HG03095 (cell line): ENCODE data around the gene XAB2.

ENCODE experiments used
- ATAC-seq: cut with Tn5 transposase; IDR thresholded peaks from one replicate; pipeline ENCODE4 v1.9.1; 2021; ENCODE audit warnings: moderate library complexity; ENCODE audit not compliant: unreplicated experiment

The XAB2 gene

DNA sequence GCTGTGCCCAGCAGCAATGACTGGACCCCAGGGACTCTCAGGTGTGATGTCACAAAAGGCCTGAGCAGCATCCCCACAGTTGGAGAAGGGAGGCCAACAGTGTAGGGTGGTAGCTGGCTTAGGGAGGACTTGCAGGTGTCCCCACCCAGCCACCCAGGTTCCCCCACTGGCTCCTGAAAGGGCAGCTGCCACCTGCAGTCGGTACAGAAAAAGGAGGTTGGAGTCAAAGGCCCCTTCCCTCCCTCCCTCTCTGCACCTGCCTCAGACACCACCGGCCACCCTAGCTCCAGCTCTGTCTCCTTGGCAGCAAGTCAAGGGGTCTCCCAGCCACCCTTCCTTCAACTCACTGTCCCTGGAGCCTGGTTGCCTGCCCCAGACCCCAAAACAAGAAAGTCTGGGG, 4.4 kb upstream of the XAB2 start, which contains the start of gene PCP2:
Gene PCP2, minus strand, starts transcription at position 22 of the 400 bp plus-strand sequence. CDS start 262 bp downstream, outside the sequence.
- ATAC-seq = no peak

GRCh38 chr19:7632340-7633203, 3.2 kb upstream of the XAB2 start:
- ATAC-seq = no peak

DNA sequence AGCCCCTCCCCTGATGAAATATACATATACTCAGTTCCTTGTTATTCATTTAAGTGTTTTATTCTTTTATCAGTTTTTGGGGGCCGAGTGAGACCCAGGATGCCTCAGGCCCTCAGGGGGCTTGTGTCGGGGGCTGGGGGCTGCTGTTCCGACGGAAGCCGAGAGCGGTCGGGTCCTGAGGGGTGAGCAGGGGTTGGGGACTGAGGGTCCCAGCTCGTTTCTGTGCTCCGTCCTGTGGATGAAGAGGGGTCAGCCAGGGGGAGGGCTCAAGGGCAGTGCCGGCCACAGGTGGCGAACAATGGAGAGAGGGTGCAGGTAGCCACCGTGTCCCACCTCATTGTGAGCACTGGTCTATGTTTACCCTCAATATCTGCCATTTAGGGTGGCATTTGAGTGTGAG, 2.2 kb upstream of the XAB2 start:
- ATAC-seq = no peak

DNA sequence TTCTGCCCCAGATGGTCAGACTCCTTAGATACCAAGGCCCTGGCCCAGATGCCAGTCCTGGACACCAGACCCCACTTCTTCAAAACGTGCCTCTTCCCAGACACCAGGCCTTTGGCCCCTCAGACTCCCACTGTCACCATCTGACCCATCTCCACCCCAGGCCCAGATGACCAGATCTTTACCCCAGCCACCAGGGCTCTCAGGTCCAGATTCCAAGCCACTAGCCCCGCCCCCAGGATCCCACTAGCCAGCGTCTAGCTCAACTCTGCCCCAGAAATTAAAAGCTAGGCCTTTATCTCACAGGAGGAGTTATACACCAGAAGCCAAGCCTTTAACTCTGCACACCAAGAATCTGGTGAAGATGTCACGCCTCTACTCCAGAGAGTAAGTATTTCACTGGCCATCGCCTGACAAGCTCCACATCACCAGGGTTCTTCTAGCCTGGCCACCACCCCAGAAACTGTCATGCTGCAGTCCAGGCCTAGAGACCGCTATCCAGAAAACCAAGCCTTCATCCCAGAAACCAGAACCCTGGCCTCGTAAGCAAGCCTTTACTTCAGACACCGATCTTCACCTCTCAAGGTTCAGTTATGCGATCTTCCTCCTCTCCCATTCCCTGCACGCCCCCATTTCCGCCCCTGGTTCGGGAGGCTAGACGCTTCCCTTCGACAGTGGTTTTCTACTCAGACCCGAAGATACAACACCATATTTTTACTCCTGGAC, 595 bp downstream of the XAB2 start:
- ATAC-seq = no peak

GRCh38 chr19:7627166-7627565, 2.2 kb downstream of the XAB2 start:
- ATAC-seq = no peak

- ATAC-seq = no peak
Observed at GRCh38 chr19:7625763-7626372, 3.5 kb downstream of the XAB2 start.

DNA sequence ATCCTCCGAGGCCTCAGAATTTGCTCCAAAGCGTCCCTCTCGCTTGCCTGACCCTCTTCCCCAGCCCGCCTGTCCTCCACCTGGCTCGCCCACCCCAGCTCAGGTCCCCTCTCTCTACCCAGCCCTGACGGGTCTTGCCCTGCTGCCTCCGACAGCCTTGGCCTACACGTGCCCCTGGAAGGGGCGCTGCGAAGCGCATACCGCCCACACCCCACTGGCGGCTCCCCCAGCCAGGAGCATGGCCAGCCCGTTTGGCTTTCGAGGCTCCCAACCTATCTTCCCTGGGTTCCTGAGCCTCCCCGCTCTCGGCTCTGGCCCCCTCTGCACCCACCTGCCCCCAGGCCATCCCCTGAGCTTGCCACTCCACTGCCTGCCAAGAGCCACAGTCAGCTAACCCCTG, 4.5 kb downstream of the XAB2 start:
- ATAC-seq = no peak

DNA sequence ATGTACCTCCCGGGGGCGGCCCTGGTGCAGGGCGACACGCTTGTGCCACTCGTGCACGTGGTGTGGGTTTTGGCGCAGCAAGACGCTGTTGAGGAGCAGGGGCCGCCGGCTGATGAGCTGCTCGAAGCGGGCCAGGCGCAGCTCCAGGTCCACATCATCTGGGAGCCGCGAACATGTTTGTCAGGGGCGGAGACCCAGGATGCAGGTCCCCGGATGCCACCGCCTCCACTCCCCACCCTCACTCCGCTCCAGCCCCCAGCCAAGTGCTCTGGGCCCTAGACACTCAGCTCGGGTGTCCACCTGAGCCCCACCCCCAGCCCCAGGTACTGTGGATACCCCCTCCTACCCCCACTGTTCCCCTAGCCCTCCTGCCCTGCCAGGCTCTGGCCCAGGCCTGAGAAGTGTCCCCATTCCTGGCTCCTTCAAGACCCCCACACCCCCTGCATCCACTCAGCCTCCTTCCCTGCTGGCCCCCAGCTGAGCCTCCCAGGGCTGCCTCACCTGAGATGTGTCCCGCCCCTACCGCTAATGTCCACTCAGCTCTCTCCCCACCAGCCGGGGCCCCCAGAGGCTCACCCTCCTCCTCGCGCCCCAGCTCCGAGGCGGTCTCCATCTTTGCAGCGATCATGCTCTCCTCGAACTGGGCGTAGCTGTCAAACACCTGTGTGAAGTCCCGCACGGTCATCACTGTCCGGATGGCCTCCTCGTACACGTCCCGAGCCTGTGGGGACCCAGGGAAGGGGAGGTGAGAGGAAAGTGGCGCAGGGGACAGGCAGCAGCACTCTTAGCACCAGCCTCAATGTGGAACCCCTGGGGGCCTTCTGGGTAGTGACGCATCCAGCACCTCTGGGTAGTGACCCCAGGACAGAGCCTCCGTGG, 5.4 kb downstream of the XAB2 start:
- ATAC-seq = no peak

- no peak for ATAC-seq
Observed at GRCh38 chr19:7622933-7623685, 6.2 kb downstream of the XAB2 start.

DNA sequence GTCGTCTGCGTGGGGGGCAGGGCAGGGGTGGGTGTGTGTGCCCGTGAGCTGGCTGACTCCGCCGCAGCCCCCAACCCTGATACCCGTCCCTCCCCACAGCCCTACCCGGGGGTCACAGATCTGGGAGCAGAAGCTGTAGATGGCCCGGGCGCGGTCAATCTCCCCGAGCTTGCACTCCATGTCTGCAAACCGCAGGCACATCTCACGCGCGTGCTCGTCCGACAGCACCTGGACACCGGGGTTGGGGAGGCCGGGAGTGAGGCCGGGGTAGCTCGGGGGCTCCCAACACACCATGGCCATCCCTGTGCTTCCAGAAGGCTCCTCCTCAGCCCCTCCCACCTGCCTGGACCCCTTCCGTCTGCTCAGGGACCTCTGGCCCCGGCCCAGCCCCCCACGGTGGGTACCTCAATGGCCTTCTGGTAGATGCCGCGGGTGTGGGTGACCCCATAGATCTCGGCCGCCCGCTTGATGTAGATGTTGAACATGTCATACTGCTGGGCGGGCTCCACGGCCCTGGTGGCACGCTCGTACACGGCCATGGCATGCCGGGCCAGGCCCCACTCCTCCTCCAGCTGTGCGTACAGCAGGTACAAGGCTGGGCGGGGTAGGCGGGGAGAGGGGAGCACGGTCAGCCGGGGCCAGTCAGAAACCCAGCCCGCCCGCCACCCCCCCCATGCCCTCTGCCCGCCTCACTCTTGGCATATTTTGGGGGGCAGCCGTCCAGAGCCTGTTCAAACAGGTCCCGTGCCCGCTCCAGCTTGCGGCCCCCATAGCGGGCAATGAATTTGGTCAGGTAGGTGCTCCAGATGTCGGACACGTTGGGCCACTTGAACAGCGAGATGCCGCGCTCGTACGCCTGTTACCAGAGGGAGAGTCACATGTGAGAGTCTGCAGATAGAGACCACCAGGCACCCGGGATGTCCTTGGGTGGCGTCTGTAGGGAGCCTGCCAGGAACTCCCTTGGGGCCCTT, 8.6 kb downstream of the XAB2 start:
- no peak for ATAC-seq

- no peak for ATAC-seq
Observed at GRCh38 chr19:7619671-7620441, 9.5 kb downstream of the XAB2 start.

GRCh38 chr19:7618771-7619510, 10.4 kb downstream of the XAB2 start:
- ATAC-seq = no peak

DNA sequence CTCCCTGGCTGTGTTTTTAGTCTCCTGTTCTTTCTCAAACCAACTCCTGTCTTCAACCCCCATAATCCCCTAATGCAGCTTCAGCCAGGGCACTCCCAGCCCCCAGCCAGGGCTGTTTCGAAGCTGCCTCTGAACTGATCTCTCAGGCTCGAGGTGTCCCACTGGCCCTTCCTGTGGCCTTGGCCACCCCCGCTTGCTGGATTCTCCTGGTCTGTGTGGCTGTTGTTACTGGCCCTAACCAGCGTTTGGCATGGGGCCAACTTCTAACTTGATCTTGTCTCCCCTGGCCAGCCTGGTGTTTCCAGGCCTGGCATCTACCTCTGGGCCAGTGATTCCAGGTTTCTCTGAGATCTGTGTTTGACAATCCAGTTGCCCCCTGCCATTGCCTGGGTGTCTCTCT, 11.0 kb downstream of the XAB2 start:
- ATAC-seq = no peak

DNA sequence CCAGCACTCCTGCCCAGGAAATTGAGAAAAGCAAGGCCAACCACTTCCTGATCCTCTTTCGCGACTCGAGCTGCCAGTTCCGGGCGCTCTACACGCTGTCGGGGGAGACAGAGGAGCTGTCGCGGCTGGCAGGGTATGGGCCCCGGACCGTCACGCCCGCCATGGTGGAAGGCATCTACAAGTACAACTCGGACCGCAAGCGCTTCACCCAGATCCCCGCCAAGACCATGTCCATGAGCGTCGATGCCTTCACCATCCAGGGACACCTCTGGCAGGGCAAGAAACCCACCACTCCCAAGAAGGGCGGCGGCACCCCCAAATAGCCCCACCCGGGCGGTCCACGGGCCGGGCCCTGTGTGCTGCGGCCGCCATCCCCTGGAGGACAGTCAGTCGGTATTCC, 11.6 kb downstream of the XAB2 start:
- ATAC-seq = no peak

DNA sequence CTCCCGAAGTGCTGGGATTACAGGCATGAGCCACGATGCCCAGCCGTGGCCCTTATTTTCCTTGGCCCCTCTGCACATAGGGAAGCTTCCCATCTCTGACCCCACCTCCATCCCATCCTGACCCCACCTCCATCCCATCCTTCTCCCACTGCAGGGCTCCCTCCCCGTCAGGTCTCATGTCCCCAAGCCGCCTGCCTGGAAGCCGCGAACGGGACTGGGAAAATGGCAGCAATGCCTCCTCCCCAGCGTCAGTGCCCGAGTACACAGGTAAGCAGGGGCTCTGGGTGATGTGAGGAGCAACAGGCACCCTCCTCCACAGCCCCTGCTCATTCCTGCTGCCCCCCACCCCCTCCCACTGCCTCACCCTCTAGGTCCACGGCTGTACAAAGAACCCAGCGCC, 12.2 kb downstream of the XAB2 start:
- no peak for ATAC-seq

DNA sequence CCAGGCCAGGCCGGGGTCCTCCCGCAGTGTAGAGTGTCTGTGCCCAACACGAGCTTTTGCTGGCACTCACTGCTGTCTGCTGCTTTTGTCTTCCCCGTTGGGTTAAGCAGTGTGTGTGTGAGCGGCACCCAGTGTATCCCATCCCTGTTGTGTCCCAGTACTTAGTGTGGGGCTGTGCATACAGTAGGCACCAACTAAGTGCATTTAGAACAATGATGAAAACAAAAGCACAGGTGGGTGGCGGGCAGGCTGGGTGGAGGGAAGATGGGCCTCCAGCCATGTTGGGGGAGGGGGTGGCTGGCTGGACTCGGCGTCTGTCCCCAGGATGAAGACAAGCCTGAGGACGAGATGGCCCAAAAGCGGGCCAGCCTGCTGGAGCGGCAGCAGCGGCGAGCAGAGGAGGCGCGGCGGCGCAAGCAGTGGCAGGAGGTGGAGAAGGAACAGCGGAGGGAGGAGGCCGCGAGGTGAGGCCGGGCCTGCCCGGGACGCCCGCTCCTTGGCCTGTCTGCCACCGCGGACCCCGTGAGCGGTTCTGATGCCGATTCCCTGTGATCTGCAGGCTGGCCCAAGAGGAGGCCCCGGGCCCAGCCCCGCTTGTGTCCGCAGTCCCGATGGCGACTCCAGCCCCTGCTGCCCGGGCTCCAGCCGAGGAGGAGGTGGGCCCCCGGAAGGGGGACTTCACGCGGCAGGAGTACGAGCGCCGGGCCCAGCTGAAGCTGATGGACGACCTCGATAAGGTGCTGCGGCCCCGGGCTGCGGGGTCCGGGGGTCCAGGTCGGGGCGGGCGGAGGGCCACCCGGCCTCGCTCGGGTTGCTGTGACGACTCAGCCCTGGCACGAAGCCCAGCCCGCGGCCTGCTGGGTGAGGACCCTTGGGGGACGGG, 14.2 kb downstream of the XAB2 start:
- no peak for ATAC-seq
